GM19372 (cell line): ENCODE results near the gene BFSP2.
"Not testable (repeated sequence)": the region's sequence is repeated elsewhere in the genome, so short reads cannot be mapped to it uniquely, and the experiment has no call there.

Experiments used
- ATAC-seq: cut with Tn5 transposase; IDR thresholded peaks from one replicate; pipeline ENCODE4 v1.9.1; 2021; ENCODE audit warnings: mild to moderate bottlenecking, low read depth, moderate library complexity; ENCODE audit not compliant: unreplicated experiment

Gene BFSP2

GRCh38 chr3:133452641-133453319, 52.9 kb downstream of the BFSP2 start:
- no peak for ATAC-seq

- ATAC-seq, result no peak
Measured at GRCh38 chr3:133453383-133453782, 53.5 kb downstream of the BFSP2 start.

DNA sequence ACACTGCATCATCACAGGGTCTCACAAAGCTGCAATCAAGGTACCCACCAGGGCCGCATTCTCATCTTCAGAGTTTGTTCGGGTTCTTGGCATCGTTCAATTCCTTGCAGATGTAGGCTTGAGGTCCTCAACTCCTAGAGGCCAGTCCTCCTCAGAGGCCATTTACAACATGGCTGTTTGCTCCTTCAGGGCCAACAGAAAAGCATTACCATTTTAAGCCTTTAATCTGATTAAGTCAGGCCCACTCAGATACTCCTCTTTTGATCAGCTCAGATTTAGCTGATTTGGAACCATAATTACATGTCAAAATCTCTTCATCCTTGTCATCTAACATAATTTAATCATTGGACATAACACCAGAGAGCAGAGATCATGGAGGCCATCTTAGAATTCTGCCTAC, 55.4 kb downstream of the BFSP2 start:
- ATAC-seq, result no peak

DNA sequence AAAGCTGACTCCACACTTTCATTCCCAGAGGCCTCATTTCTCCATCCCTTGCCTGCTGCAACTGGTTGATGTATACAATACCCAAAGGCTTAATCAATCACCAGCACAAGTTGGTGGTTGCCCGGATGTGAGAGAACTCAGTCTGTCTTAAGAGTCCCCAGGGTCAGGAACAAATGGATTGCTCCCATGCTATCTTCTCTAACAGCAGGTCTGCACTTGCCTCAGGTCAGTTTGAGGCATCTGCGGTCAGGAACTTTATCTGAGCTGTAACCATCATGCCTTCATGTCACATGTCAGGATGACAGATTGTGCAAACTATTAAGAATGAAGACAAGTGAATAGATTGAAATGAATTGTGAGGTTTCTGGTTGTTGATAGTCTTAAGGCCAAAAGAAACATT, 56.1 kb downstream of the BFSP2 start:
- ATAC-seq, result no peak

DNA sequence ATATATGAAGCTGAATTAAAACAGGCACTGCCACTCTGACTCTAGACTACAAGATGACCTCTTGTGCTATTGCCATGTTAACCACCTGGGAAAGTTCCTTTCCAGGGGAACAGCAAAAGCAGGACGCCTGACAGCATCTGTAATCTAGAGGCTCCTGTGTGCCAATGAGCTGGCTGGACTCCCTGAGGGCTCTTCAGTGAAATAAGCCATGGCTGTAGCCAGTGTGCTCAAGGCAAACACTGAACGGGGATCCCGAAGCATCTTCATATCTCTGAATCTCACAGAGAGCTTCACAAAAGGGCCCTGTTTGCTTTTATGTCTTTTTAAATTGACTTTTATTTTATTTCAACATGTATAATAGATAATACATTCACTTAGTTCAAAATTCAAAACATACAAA, 57.2 kb downstream of the BFSP2 start:
- ATAC-seq, result no peak

DNA sequence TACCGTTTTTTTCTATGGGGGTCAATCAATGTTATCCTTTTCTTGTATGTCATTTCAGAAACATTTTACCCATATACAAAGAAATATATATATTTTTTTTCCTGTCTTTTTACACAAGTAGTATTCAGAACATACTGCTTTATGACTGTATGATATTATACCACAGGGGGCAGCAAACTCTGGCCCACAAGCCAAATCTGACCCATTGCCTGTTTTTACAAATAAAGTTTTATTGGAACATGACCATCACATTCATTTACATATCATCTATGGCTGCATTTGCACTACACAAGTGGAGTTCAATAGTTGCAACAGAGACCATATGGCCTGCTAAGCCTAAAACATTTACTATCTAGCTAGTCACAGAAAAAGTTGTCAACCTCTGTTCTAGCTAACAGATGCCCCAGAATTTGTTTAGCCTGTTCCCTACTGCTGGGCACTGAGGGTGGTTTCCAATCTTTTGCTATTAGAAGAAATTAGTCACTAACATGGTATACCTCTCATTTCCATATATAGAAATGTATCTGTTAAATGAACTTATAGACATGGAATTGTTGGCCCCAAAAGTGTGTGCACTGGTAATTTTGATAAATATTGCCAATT, 57.7 kb downstream of the BFSP2 start:
- ATAC-seq, result no peak

GRCh38 chr3:133459400-133459799, 59.5 kb downstream of the BFSP2 start:
- no peak for ATAC-seq

GRCh38 chr3:133460809-133461208, 61.0 kb downstream of the BFSP2 start:
- no peak for ATAC-seq

GRCh38 chr3:133461291-133461690, 61.4 kb downstream of the BFSP2 start:
- ATAC-seq, result no peak

DNA sequence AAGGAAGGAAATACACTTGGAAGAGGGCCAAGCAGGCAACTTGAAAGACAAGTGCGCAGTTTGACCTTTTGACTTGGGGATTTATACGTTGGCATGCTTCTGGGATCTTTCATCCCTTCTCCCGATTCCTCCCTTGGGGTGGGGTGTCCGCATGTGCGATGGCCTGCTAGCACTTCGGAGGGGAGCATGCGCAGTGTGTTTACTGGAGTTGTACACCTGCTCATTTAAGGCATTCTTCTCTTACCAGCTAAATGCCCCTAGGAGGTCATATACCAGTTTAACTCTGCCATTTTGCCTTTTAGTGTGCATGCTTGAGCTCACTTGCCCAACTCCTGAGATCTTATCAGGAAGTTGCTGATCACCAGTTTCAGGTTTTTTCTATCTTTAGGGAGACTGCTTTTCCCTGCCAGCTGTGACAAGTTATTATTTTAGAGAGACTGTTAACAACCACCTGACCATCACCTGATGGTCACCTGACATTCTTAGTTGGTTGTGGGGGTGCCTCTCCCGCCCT, 63.5 kb downstream of the BFSP2 start:
- no peak for ATAC-seq

DNA sequence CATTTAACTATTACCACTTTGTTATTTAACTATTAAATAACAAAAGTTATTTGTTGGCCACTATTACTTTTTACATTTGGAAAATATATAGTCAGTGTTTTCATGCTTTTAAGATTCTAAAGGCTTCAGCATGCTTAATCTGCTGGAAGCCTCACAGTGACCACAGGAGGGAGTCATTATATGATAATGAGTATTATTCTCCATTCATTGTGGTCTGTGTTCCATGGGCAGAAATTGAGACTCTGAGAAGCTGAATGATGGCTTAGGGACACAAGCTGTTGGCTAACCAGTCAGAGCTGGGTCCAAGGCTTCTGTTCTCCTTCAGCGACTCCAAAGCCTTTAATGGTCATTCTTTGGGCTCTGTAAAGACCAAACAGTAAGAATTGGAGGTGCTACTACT, 64.7 kb downstream of the BFSP2 start:
- no peak for ATAC-seq

DNA sequence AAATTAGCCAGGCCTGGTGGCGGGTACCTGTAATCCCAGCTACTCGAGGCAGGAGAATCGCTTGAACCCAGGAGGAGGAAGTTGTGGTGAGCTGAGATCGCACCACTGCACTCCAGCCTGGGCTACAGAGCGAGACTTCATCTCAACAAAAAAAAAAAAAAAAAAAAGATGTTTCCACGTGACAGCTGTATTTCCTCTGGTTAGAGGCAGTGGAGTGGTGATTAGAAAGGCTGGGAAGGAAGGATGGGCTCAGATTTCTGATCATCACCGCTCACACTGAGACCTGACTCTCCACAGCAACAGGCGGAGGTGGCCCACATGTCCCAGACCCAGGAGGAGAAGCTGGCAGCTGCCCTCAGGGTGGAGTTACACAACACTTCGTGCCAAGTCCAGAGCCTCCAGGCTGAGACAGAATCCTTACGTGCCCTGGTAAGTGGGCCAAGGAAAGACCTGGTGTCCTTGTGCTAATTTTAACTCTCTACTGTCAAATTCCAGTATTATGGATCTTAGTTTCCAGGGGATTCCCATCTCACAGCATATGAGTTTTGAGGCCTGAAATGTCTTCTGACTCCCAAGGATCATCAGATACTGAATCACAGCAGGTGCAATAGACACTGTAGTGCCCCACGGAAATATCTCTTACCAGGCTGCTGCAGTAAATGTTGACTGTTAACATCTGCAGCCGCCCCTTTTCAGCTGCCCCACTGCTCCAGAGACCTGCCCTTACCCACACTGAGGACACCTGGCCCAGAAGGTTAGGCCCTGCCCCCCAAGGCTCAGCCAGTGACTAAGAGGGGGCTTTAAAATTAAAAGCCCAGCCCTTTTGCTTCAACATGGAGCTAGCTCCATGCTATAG, 66.9 kb downstream of the BFSP2 start:
- ATAC-seq, result no peak

DNA sequence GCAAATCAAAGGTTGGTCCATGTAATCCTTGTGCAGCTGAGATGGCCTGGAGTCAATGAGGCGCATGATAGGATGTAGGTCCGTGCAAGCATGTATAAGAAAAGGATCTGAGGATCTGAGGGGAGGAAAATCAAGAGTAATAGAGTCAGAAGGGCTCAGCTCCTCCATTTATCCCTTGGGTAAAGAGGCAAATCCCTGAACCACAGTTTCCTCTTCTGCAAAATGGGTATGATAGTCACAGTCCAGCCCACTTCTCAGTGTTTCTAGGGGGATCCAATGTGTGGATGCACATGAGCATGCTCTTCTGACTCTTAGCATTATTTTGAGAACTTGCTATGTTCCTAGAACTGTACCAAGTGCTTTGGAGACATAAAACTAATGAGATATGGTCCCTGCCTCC, 67.9 kb downstream of the BFSP2 start:
- ATAC-seq, result no peak

GRCh38 chr3:133468251-133468721, 68.4 kb downstream of the BFSP2 start:
- ATAC-seq, result no peak

- no peak for ATAC-seq
Measured at GRCh38 chr3:133469140-133469731, 69.4 kb downstream of the BFSP2 start.

DNA sequence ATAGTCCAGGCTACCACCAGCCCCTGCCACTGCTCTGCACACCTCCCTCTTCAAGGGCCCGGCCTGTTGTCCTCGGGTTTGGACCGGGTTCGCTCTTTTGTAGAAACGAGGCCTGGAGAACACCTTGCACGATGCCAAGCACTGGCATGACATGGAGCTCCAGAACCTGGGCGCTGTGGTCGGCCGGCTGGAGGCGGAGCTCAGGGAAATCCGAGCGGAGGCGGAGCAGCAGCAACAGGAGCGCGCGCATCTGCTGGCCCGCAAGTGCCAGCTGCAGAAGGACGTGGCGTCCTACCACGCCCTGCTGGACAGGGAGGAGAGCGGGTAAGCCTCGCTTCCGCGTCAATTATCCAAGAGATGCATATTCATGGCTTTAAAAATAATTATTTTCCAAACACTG, 72.4 kb downstream of the BFSP2 start:
- ATAC-seq, result no peak

- no peak for ATAC-seq
Measured at GRCh38 chr3:133472889-133473288, 73.0 kb downstream of the BFSP2 start.

- ATAC-seq, result not testable (repeated sequence)
Measured at GRCh38 chr3:133473472-133474191, 73.8 kb downstream of the BFSP2 start.

DNA sequence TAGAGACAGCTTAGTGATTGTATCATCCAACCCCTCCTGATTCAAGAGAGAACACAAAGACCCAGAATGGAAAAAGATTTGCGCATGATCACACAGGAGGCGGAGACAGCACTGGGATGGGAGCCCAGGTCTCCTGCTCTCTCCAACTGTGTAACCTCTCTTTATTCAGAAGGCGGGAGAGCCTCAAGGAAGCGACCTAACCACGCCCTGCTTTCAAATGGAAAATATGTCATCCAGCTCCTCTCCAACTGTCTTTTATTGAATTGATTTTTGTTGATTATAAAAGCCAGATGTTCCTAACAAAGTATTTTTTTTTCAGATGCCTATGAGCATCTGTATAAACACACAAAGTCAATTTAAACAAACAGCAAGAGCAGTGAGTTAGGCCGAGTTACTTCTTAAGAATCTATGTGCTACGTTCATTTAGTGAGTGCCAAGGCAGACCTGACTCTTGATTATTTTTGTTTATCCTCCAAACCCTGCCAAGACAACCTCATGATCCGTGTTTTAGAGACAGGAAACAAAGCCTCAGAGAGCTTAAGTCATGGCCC, 74.5 kb downstream of the BFSP2 start:
- no peak for ATAC-seq

- ATAC-seq, result no peak
Measured at GRCh38 chr3:133474817-133475216, 75.0 kb downstream of the BFSP2 start.
